Sigmoid colon (tissue), 4 donors: ENCODE data around the gene MAML1.
"Not testable (repeated sequence)": the region's sequence is repeated elsewhere in the genome, so short reads cannot be mapped to it uniquely, and the experiment has no call there.

Experiments used
- POLR2A ChIP-seq, 2 donors: fragments of 450-650 bp; IDR thresholded peaks; one replicate each; pipeline ENCODE4 v1.6.1; 2016; ENCODE audit warnings: antibody characterized with exemption in 2 of 2, mild to moderate bottlenecking in 2 of 2, moderate library complexity in 2 of 2
- POLR2AphosphoS5 ChIP-seq, 4 donors: sonication (generic); formaldehyde crosslinking; IDR thresholded peaks; one replicate each; pipeline ENCODE4 v1.6.1; 2017; ENCODE audit warnings: antibody characterized with exemption in 4 of 4
- TF ChIP-seq, protein P1 (sequence below), 4 experiments: fragments of 450-650 bp in 3 of 4; fragments of 200-600 bp in 1 of 4; IDR thresholded peaks; one replicate each; pipeline ENCODE4 v1.5.1; 2016 to 2019; ENCODE audit warnings: antibody characterized with exemption in 4 of 4, mild to moderate bottlenecking in 3 of 4, moderate library complexity in 2 of 4

DNA sequence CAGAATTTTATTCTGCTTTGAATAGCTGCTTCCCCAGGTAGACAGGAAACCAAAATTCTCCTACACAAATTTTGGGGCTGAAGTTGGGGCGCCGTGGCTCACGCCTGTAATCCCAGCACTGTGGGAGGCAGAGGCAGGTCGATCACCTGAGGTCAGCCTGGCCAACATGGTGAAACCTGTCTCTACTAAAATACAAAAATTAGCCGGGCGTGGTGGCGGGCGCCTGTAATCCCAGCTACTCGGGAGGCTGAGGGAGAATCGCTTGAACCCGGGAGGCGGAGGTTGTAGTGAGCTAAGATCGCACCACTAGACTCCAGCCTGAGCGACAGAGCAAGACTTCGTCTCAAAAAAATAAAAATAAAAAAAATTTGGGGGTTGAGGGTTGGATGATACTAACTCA is 35.1 kb upstream of the MAML1 start:
- TF ChIP-seq, protein P1, sequence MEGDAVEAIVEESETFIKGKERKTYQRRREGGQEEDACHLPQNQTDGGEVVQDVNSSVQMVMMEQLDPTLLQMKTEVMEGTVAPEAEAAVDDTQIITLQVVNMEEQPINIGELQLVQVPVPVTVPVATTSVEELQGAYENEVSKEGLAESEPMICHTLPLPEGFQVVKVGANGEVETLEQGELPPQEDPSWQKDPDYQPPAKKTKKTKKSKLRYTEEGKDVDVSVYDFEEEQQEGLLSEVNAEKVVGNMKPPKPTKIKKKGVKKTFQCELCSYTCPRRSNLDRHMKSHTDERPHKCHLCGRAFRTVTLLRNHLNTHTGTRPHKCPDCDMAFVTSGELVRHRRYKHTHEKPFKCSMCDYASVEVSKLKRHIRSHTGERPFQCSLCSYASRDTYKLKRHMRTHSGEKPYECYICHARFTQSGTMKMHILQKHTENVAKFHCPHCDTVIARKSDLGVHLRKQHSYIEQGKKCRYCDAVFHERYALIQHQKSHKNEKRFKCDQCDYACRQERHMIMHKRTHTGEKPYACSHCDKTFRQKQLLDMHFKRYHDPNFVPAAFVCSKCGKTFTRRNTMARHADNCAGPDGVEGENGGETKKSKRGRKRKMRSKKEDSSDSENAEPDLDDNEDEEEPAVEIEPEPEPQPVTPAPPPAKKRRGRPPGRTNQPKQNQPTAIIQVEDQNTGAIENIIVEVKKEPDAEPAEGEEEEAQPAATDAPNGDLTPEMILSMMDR (IDR thresholded peaks at IDR 0.05), result not testable (repeated sequence)
- not testable (repeated sequence) for TF ChIP-seq POLR2A, POLR2AphosphoS5 (IDR thresholded peaks at IDR 0.05)
